Adrenal gland (tissue), 12 donors: Measurements from ENCODE around the gene MRNIP. TPM values are rescaled to one million over a fixed set of nuclear protein-coding genes. Genes with fewer than 3 reads are reported as not detected.

Source experiments
- DNase-seq, 7 donors: peaks; one replicate each; pipeline ENCODE4 v3.0.0-alpha.2; 2019 to 2020
- H3K27ac ChIP-seq, 5 donors: fragments of 200-600 bp; sonication (generic) in 4 of 5; 1 replicate in 3 of 5; 2 replicates in 2 of 5; pipeline versions ENCODE4 v1.5.1 to v1.8.0; 2016 to 2020; ENCODE audit warnings: mild to moderate bottlenecking in 1 of 5
- H3K27me3 ChIP-seq: fragments of 200-600 bp; 2 replicates; pipeline ENCODE4 v1.8.0; 2021
- H3K36me3 ChIP-seq, 2 donors: fragments of 200-600 bp; replicated peaks in 1 of 2; 1 replicate in 1 of 2; 2 replicates in 1 of 2; pipeline versions ENCODE4 v1.5.1 to v1.8.0; 2018 to 2022
- H3K4me1 ChIP-seq, 2 donors: fragments of 200-600 bp; replicated peaks in 1 of 2; 1 replicate in 1 of 2; 2 replicates in 1 of 2; pipeline versions ENCODE4 v1.5.1 to v1.8.0; 2018 to 2021
- H3K4me3 ChIP-seq, 4 donors: fragments of 200-600 bp; sonication (generic) in 3 of 4; one replicate each; pipeline ENCODE4 v1.5.1; 2016 to 2018
- H3K9me3 ChIP-seq, 3 donors: fragments of 200-600 bp; sonication (generic) in 1 of 3; replicated peaks in 1 of 3; 1 replicate in 2 of 3; 2 replicates in 1 of 3; pipeline versions ENCODE4 v1.5.1 to v1.8.0; 2016 to 2021
- POLR2A ChIP-seq, 2 donors: fragments of 450-650 bp; IDR thresholded peaks; one replicate each; pipeline ENCODE4 v1.6.1; 2017; ENCODE audit warnings: antibody characterized with exemption in 2 of 2, mild to moderate bottlenecking in 2 of 2, moderate library complexity in 1 of 2
- WGBS, 4 donors: extraction: QIAGEN DNeasy Blood & Tissue Kit in 2 of 4; methylation state at CpG; one replicate each; pipeline versions ENCODE4 v1.1.5 to v1.1.7; 2013 to 2017; 5-methylcytosine and 5-hydroxymethylcytosine counted together
- intact Hi-C, 2 donors: fragments of 100-400 bp; cut with DNase I; formaldehyde crosslinking; loops; one replicate each; pipeline versions ENCODE4 v1.14.1 to v1.15.0; 2022 to 2023
- polyA plus RNA-seq, 3 donors: library from polyadenylated mRNA; stranded (reverse); fragments of 200-250 nt in 2 of 3; fragments of 350-450 nt in 1 of 3; fragmentation: Illumina TruSeq in 1 of 3; extraction: RNeasy Lipid Tissue Mini Kit (QIAGEN cat#74804) in 1 of 3; gene quantifications; one replicate each; pipeline ENCODE4 v1.2.3, GENCODE V29; 2013 to 2014
- total RNA-seq, 9 donors: library from RNA; depleted of rRNA in 4 of 9; stranded (reverse); fragments of >200 nt in 4 of 9; fragments of 120-200 nt in 1 of 9; fragmentation: NEBNext Ultra II Directional in 1 of 9; extraction: Animal tissue kit (Norgen Biotek cat#: 25700) in 1 of 9; gene quantifications; one replicate each; pipeline versions ENCODE4 v1.1.0 to v1.2.4, GENCODE V29; 2013 to 2023
- TF ChIP-seq, protein P1 (sequence below), 6 experiments: fragments of 450-650 bp in 4 of 6; fragments of 200-600 bp in 2 of 6; sonication (generic) in 1 of 6; IDR thresholded peaks; 1 replicate in 5 of 6; 2 replicates in 1 of 6; pipeline versions ENCODE4 v1.5.1 to v1.8.0; 2016 to 2021; ENCODE audit warnings: antibody characterized with exemption in 6 of 6, mild to moderate bottlenecking in 2 of 6, moderate library complexity in 1 of 6
- donor health status: healthy with polysubstance abuse.
- donor health status: Bipolar disorder and iron deficiency.
- donor health status: DM: yes; HTN: yes; CAD: no.
- donor health status: DM: no; HTN: no; CAD: no.
- donor health status: DM: no; HTN: no; CAD: no.
- donor health status: DM: yes; HTN: yes; CAD: no.

Gene MRNIP
- total and polyA plus RNA-seq, 12 donors = 12.3 to 129 (median 32.2) TPM

DNA sequence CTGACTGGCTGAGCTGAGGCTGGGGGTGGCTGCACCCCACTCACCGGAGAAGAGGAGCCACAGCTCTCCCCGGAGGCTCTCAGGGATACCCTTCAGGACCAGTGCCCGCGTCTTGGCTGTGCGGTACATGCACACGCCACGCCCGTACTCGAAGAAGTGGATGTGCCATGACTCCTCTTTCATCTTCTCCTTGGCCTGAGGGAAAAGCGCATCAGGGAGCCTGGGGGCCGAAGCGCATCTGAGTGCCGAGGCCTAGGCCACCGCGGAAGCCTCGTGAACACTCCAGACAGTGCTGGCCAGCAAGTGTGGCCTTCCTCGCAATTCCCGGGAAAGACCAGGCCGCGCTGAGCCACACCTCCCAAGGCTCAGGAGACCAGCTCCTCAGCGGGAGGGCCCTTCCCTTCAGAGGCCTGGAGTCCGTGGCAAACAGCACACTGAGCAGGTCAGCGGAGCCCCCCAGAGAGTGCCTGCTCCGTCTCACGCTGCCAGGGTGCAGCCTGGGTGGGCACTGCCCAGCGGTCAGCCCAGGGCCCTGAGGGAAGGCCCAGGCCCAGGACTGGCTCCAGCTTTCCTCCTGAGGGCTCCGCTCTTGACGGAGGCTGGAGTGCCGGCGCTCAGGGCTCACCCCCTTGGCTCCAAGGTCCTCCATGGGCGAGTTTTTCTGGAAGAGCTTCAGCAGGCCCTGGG lies 20.5 kb upstream of the MRNIP start:
- DNase-seq = peak in 1 of 7 donors; percentile 1
- H3K4me1 ChIP-seq = no peaks in the 10 kb centered on the region
- peaks cover 0 to 52% of the 10 kb centered on the region in 2 donors for H3K36me3 ChIP-seq
- no peak overlapping the region for H3K27ac ChIP-seq
- intact Hi-C loops = no loop called here
- H3K9me3 ChIP-seq = peaks cover 0 to 12% (median 0%) of the 10 kb centered on the region in 3 donors
- TF ChIP-seq, protein P1, sequence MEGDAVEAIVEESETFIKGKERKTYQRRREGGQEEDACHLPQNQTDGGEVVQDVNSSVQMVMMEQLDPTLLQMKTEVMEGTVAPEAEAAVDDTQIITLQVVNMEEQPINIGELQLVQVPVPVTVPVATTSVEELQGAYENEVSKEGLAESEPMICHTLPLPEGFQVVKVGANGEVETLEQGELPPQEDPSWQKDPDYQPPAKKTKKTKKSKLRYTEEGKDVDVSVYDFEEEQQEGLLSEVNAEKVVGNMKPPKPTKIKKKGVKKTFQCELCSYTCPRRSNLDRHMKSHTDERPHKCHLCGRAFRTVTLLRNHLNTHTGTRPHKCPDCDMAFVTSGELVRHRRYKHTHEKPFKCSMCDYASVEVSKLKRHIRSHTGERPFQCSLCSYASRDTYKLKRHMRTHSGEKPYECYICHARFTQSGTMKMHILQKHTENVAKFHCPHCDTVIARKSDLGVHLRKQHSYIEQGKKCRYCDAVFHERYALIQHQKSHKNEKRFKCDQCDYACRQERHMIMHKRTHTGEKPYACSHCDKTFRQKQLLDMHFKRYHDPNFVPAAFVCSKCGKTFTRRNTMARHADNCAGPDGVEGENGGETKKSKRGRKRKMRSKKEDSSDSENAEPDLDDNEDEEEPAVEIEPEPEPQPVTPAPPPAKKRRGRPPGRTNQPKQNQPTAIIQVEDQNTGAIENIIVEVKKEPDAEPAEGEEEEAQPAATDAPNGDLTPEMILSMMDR (IDR thresholded peaks at IDR 0.05) = no peak
- TF ChIP-seq POLR2A (IDR thresholded peaks at IDR 0.05) = no peak
- no peak overlapping the region for H3K4me3 ChIP-seq
- H3K27me3 ChIP-seq = no peaks in the 10 kb centered on the region
- WGBS, 4 donors = 91 to 98% (median 96%) methylated on average over 11 to 31 of the region's 31 CpGs

DNA sequence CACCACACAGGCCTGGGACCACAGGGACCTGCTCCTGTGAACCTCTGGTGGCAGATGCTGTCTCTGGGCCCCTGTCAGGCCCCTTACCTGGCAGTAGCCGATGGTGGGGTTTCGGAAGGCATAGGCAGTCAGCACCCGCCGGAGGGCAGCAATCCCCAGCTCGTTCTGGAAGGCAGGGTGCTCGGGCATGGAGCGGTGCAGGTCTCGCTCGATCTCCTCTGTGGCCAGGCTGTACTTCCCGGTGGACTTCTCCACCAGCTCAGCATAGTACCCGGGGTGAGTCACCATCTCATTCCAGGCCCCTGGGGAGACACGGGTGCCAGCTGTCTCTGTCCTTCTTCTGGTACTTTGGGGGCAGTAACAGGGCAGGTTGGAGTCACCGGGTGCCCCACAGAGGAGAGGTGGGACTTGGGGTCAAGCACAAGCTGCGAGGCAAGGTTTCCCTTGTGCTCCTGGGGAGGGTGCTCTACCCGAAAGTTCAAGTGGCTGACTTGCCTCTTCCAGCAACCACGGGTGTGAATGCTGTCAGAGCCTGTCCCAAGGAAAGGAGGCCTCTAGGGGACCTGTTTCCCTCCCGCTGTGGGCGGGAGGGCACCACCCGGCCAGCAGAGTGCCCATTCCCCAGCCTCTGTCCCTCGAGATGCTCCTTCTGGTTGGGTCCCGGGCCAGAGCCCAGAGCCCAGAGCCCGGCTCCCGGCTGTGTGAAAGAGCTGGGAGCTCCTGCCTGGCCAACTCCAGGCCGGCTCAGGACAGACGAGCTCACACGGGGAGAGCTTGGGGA lies 19.8 kb upstream of the MRNIP start:
- no peak overlapping the region for H3K4me3 ChIP-seq
- H3K27ac ChIP-seq = no peak overlapping the region
- intact Hi-C loops = no loop called here
- TF ChIP-seq, protein P1 (IDR thresholded peaks at IDR 0.05) = no peak
- TF ChIP-seq POLR2A (IDR thresholded peaks at IDR 0.05) = no peak
- H3K36me3 ChIP-seq = peaks cover 0 to 56% of the 10 kb centered on the region in 2 donors
- 88 to 95% (median 92%) methylated on average over 6 to 26 of the region's 26 CpGs for WGBS, 4 donors
- DNase-seq = no peak
- no peaks in the 10 kb centered on the region for H3K4me1 ChIP-seq
- H3K9me3 ChIP-seq = peaks cover 0 to 10% (median 0%) of the 10 kb centered on the region in 3 donors
- no peaks in the 10 kb centered on the region for H3K27me3 ChIP-seq

DNA sequence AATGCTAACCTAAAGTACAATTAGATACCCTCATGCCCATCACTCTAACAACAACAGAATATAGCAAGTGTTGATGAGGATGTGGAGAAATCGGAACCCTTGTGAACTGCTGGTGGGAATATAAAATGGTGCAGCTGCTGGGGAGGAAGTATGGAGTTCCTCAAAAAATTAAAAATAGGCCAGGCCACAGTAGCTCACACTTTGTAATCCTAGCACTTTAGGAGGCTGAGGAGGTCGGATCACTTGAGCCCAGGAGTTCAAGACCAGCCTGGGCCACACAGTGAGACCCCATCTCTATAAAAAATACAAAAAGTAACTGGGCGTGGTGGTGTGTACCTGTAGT lies 18.0 kb upstream of the MRNIP start:
- no peak for TF ChIP-seq POLR2A (IDR thresholded peaks at IDR 0.05)
- TF ChIP-seq, protein P1 (IDR thresholded peaks at IDR 0.05) = no peak
- Histone ChIP-seq H3K4me1 (no peaks in the 10 kb centered on the region), H3K36me3 (peaks cover 0 to 70% of the 10 kb centered on the region in 2 donors), H3K4me3 (no peak overlapping the region), H3K27me3 (no peaks in the 10 kb centered on the region), H3K9me3 (no peaks in the 10 kb centered on the region), H3K27ac (no peak overlapping the region)
- WGBS, 4 donors = 80 to 89% (median 83%) methylated on average over 3 of the region's 3 CpGs
- intact Hi-C loops = no loop called here
- DNase-seq = no peak

DNA sequence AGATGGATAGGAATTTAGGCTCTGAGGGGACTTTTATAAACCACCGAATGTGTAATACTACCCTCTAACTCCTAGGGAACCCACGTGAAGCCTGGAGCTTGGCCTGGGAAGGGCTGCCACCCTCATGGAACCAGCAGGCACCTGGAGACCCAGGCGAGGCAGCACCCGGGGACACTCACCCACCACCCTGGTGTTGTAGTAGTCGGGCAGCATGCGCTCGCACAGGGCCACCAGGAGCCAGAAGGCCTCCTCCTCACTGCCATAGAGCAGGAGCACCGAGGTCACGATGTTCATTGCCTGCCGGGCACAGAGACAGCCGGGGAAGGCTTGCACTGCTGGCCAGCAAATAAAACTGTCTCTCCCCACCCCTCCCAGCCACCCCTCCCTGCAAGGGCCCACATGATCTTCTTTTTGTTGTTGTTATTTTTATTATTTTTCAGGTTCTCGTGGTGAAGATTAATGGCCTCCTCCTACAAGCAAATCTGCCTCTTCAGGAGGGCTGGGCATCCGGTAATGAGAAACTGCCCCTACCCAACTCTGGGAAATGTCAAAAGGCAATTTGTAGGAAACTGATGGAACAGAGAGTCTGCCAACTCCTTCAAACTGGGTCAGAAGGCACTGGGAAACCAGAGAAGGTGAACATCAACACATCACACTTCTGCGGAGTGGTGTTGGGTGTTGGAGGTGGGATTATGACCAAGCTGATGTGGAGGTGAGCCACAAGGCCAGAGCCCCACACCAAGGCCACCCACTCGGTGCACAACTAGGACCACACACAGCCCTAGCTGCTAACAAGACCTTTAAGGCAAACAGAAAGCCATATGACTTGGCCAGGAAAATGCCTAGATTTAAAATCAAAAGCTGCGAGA lies 17.4 kb upstream of the MRNIP start:
- peak in 1 of 7 donors; percentile 17 for DNase-seq

More for the DNA sequence above, 17.4 kb upstream of the MRNIP start:
- Histone ChIP-seq H3K36me3 (peaks cover 0 to 75% of the 10 kb centered on the region in 2 donors), H3K4me3 (no peak overlapping the region), H3K9me3 (no peaks in the 10 kb centered on the region), H3K27me3 (no peaks in the 10 kb centered on the region), H3K4me1 (no peaks in the 10 kb centered on the region), H3K27ac (no peak overlapping the region)
- intact Hi-C loops = no loop called here
- WGBS, 4 donors = 75 to 86% (median 80%) methylated on average over 11 to 16 of the region's 16 CpGs
- TF ChIP-seq, protein P1 (IDR thresholded peaks at IDR 0.05) = no peak
- TF ChIP-seq POLR2A (IDR thresholded peaks at IDR 0.05) = no peak
